Neural progenitor cell (in vitro differentiated cells): ENCODE measurements around the gene PHLDB2. TPM values are rescaled to one million over a fixed set of nuclear protein-coding genes. Genes with fewer than 3 reads are reported as not detected.

ENCODE experiments used
- DNase-seq: peaks from one replicate; pipeline ENCODE4 v3.0.0-alpha.2; 2016; ENCODE audit warnings: low spot score
- H2AFZ ChIP-seq: fragments of 200-600 bp; sonication (generic); replicated peaks from 2 replicates; pipeline ENCODE4 v1.6.1; 2016; ENCODE audit warnings: antibody characterized with exemption
- H3F3A ChIP-seq: fragments of 200-600 bp; sonication (generic); 2 replicates; pipeline ENCODE4 v1.6.1; 2016; ENCODE audit warnings: antibody characterized with exemption, low read depth
- H3K27ac ChIP-seq: fragments of 200-600 bp; sonication (generic); 2 replicates; pipeline ENCODE4 v1.5.1; 2016; ENCODE audit warnings: mild to moderate bottlenecking
- H3K27me3 ChIP-seq: fragments of 200-600 bp; sonication (generic); 2 replicates; pipeline ENCODE4 v1.6.1; 2016; ENCODE audit warnings: mild to moderate bottlenecking, moderate library complexity
- H3K36me3 ChIP-seq: fragments of 200-600 bp; sonication (generic); 2 replicates; pipeline ENCODE4 v1.5.1; 2016
- H3K4me1 ChIP-seq: fragments of 200-600 bp; sonication (generic); 2 replicates; pipeline ENCODE4 v1.6.1; 2016; ENCODE audit warnings: mixed run types
- H3K4me2 ChIP-seq: fragments of 200-600 bp; sonication (generic); 2 replicates; pipeline ENCODE4 v1.6.1; 2016
- H3K4me3 ChIP-seq: fragments of 200-600 bp; sonication (generic); 2 replicates; pipeline ENCODE4 v1.5.1; 2016
- H3K79me2 ChIP-seq: fragments of 200-600 bp; sonication (generic); 2 replicates; pipeline ENCODE4 v1.6.1; 2016; ENCODE audit warnings: low read depth
- H3K9ac ChIP-seq: fragments of 200-600 bp; sonication (generic); 2 replicates; pipeline ENCODE4 v1.6.1; 2016
- H3K9me3 ChIP-seq: fragments of 200-600 bp; sonication (generic); 2 replicates; pipeline ENCODE4 v1.5.1; 2016; ENCODE audit warnings: low read depth
- H4K20me1 ChIP-seq: fragments of 200-600 bp; sonication (generic); 2 replicates; pipeline ENCODE4 v1.6.1; 2016; ENCODE audit warnings: low read depth
- H3K27ac Mint-ChIP-seq: 3 replicates; pipeline ENCODE4 v1.8.0; 2021; ENCODE audit warnings: mixed read lengths
- H3K27me3 Mint-ChIP-seq: 2 replicates; pipeline ENCODE4 v1.8.0; 2022; ENCODE audit warnings: low read depth, mild to moderate bottlenecking, inconsistent platforms, moderate library complexity, mixed read lengths; ENCODE audit not compliant: insufficient read depth
- H3K36me3 Mint-ChIP-seq: 3 replicates; pipeline ENCODE4 v1.8.0; 2021; ENCODE audit warnings: mixed read lengths
- H3K4me1 Mint-ChIP-seq: 3 replicates; pipeline ENCODE4 v1.8.0; 2021; ENCODE audit warnings: mixed read lengths
- H3K4me3 Mint-ChIP-seq: 3 replicates; pipeline ENCODE4 v1.8.0; 2021; ENCODE audit warnings: mild to moderate bottlenecking, moderate library complexity, mixed read lengths
- H3K9me3 Mint-ChIP-seq: 3 replicates; pipeline ENCODE4 v1.8.0; 2020; ENCODE audit warnings: mixed read lengths
- CTCF ChIP-seq: fragments of 200-600 bp; sonication (generic); IDR thresholded peaks from 2 replicates; pipeline ENCODE4 v1.5.1; 2017; ENCODE audit warnings: antibody characterized with exemption, mild to moderate bottlenecking
- EZH2 ChIP-seq: fragments of 200-600 bp; sonication (generic); IDR thresholded peaks from 2 replicates; pipeline ENCODE4 v1.6.1; 2017; ENCODE audit warnings: antibody characterized with exemption, mild to moderate bottlenecking, moderate library complexity
- EZH2phosphoT487 ChIP-seq: fragments of 200-600 bp; sonication (generic); IDR thresholded peaks from 2 replicates; pipeline ENCODE4 v1.6.1; 2017; ENCODE audit warnings: antibody characterized with exemption
- total RNA-seq: library from RNA; depleted of rRNA; stranded (reverse); fragments of >200 nt; gene quantifications from 2 replicates; pipeline ENCODE4 v1.2.3, GENCODE V29; 2015; ENCODE audit warnings: low replicate concordance

PHLDB2 gene
- total RNA-seq, 1 donor from 2014 or later = 15.9 TPM

DNA sequence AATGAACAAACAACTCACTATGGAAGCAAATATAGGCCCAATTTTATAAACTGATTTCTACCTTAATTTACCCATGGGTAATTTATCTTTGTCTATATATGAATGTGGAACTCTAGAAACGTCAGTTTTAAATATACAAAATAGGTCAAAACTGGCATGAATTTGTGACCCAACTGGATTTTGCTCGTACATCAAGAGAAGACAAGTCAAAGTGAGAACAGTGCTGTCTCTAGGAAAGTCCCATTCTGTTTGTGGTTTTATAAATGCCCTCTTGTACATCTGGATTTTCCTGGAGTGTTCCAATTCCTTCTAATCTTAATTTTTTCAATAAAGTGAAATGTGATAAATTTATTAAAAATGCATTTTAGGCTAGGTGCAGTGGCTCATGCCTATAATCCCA lies 69.5 kb downstream of the PHLDB2 start:
- Histone ChIP-seq H3K36me3 (no peaks in the 10 kb centered on the region), H3K4me3 (no peak overlapping the region)
- no peak overlapping the region for H3K4me3 Mint-ChIP-seq

GRCh38 chr3:111929484-111929883 lies 70.4 kb downstream of the PHLDB2 start:
- H3F3A ChIP-seq = no peaks in the 10 kb centered on the region
- no peak overlapping the region for H3K27ac ChIP-seq
- H3K4me3 Mint-ChIP-seq = no peak overlapping the region
- peaks cover 3% of the 10 kb centered on the region for H3K27me3 Mint-ChIP-seq
- peaks cover 7% of the 10 kb centered on the region for H3K9me3 Mint-ChIP-seq
- no peak overlapping the region for H3K27ac Mint-ChIP-seq
- H3K9me3 ChIP-seq = no peaks in the 10 kb centered on the region
- H3K36me3 ChIP-seq = no peaks in the 10 kb centered on the region
- DNase-seq = no peak
- peaks cover 19% of the 10 kb centered on the region for H3K4me1 Mint-ChIP-seq
- peaks cover 31% of the 10 kb centered on the region for H3K36me3 Mint-ChIP-seq
- H3K27me3 ChIP-seq = no peaks in the 10 kb centered on the region
- TF ChIP-seq EZH2phosphoT487 (no peak), EZH2 (no peak), CTCF (no peak)
- no peak overlapping the region for H3K4me2 ChIP-seq
- H4K20me1 ChIP-seq = no peaks in the 10 kb centered on the region
- H3K4me3 ChIP-seq = no peak overlapping the region
- peaks cover 12% of the 10 kb centered on the region for H3K4me1 ChIP-seq
- H2AFZ ChIP-seq = no peak overlapping the region
- no peaks in the 10 kb centered on the region for H3K79me2 ChIP-seq
- no peak overlapping the region for H3K9ac ChIP-seq

More for the DNA sequence above, 69.5 kb downstream of the PHLDB2 start:
- Histone ChIP-seq H2AFZ (no peak overlapping the region), H3K4me1 (peaks cover 12% of the 10 kb centered on the region), H3F3A (no peaks in the 10 kb centered on the region), H3K27me3 (no peaks in the 10 kb centered on the region), H3K9me3 (no peaks in the 10 kb centered on the region), H4K20me1 (no peaks in the 10 kb centered on the region), H3K9ac (no peak overlapping the region), H3K79me2 (no peaks in the 10 kb centered on the region), H3K4me2 (no peak overlapping the region), H3K27ac (no peak overlapping the region)
- peaks cover 10% of the 10 kb centered on the region for H3K9me3 Mint-ChIP-seq
- TF ChIP-seq CTCF (no peak), EZH2phosphoT487 (no peak), EZH2 (no peak)
- no peak overlapping the region for H3K27ac Mint-ChIP-seq
- H3K36me3 Mint-ChIP-seq = peaks cover 34% of the 10 kb centered on the region
- peaks cover 6% of the 10 kb centered on the region for H3K27me3 Mint-ChIP-seq
- H3K4me1 Mint-ChIP-seq = peaks cover 22% of the 10 kb centered on the region
- no peak for DNase-seq

- Mint-ChIP-seq H3K4me1 (peaks cover 3% of the 10 kb centered on the region), H3K36me3 (peaks cover 50% of the 10 kb centered on the region), H3K9me3 (peaks cover 8% of the 10 kb centered on the region), H3K4me3 (no peak overlapping the region), H3K27ac (no peak overlapping the region), H3K27me3 (no peaks in the 10 kb centered on the region)
- Histone ChIP-seq H3K27me3 (no peaks in the 10 kb centered on the region), H3F3A (no peaks in the 10 kb centered on the region), H3K4me1 (no peaks in the 10 kb centered on the region), H3K4me3 (no peak overlapping the region), H3K36me3 (no peaks in the 10 kb centered on the region), H3K9me3 (no peaks in the 10 kb centered on the region), H3K9ac (no peak overlapping the region), H3K4me2 (no peak overlapping the region), H4K20me1 (no peaks in the 10 kb centered on the region), H3K27ac (no peak overlapping the region), H3K79me2 (no peaks in the 10 kb centered on the region), H2AFZ (no peak overlapping the region)
- DNase-seq = no peak
- TF ChIP-seq EZH2 (no peak), EZH2phosphoT487 (no peak), CTCF (no peak)
Observed at GRCh38 chr3:111932946-111933345, 73.9 kb downstream of the PHLDB2 start.
